HFFc6 (cell line): ENCODE data around the gene PDE4D. TPM values are rescaled to one million over a fixed set of nuclear protein-coding genes. Genes with fewer than 3 reads are reported as not detected.

Experiments
- DNase-seq: peaks from one replicate; pipeline ENCODE4 v3.0.0-alpha.2; 2018
- H3K27ac Mint-ChIP-seq: 2 replicates; pipeline ENCODE4 v1.8.0; 2020; ENCODE audit warnings: mild to moderate bottlenecking, mixed read lengths
- H3K27me3 Mint-ChIP-seq: 2 replicates; pipeline ENCODE4 v1.8.0; 2021; ENCODE audit warnings: mild to moderate bottlenecking, moderate library complexity, mixed read lengths; ENCODE audit not compliant: insufficient read depth
- H3K36me3 Mint-ChIP-seq: 2 replicates; pipeline ENCODE4 v1.8.0; 2021; ENCODE audit warnings: low read depth, mixed read lengths
- H3K4me1 Mint-ChIP-seq: 2 replicates; pipeline ENCODE4 v1.8.0; 2020; ENCODE audit warnings: low read depth, mixed read lengths
- H3K4me3 Mint-ChIP-seq: 2 replicates; pipeline ENCODE4 v1.8.0; 2020; ENCODE audit warnings: mild to moderate bottlenecking, moderate library complexity, mixed read lengths
- H3K9me3 Mint-ChIP-seq: 2 replicates; pipeline ENCODE4 v1.8.0; 2020; ENCODE audit warnings: mild to moderate bottlenecking, mixed read lengths
- total RNA-seq, 6 experiments: library from RNA; stranded (reverse); fragmentation: NEBNext Ultra II Directional; extraction: Animal tissue kit (Norgen Biotek cat#: 25700); gene quantifications; 2 replicates in 1 of 6; 3 replicates in 5 of 6; pipeline ENCODE4 v1.2.3, GENCODE V29; 2021
- TF ChIP-seq, protein P1 (sequence below): fragments of 200-600 bp; sonication (generic); IDR thresholded peaks from 2 replicates; pipeline ENCODE4 v1.5.0; 2021; ENCODE audit warnings: antibody characterized with exemption, mild to moderate bottlenecking

Gene PDE4D
- total RNA-seq, 6 experiments from 2014 or later: 1.8 to 7.3 (median 6.2) TPM

DNA sequence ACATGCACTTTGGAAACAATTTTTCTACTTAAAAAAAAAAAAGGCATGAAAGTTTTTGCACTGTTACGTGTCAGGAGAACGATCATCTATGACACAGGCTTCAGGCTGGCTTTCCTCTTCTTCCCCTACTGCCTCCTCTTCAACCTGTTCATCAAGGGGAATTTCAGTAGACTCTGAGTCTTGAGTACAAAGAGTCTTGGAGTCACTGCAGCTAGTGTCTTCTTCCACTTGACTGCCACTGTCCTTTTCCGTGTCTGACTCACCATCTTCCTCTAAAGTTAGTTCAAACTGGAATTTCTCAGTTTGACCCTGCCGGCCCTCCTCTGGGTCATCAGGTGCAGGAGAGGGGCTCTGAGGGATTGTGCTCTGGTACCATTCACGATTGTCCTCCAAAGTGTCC, 918.9 kb downstream of the PDE4D start:
- H3K4me3 Mint-ChIP-seq: no peak overlapping the region
- H3K4me1 Mint-ChIP-seq: no peaks in the 10 kb centered on the region
- no peaks in the 10 kb centered on the region for H3K27me3 Mint-ChIP-seq
- DNase-seq: no peak
- H3K36me3 Mint-ChIP-seq: peaks cover 8% of the 10 kb centered on the region
- H3K9me3 Mint-ChIP-seq: no peaks in the 10 kb centered on the region
- no peak overlapping the region for H3K27ac Mint-ChIP-seq
- TF ChIP-seq, protein P1, sequence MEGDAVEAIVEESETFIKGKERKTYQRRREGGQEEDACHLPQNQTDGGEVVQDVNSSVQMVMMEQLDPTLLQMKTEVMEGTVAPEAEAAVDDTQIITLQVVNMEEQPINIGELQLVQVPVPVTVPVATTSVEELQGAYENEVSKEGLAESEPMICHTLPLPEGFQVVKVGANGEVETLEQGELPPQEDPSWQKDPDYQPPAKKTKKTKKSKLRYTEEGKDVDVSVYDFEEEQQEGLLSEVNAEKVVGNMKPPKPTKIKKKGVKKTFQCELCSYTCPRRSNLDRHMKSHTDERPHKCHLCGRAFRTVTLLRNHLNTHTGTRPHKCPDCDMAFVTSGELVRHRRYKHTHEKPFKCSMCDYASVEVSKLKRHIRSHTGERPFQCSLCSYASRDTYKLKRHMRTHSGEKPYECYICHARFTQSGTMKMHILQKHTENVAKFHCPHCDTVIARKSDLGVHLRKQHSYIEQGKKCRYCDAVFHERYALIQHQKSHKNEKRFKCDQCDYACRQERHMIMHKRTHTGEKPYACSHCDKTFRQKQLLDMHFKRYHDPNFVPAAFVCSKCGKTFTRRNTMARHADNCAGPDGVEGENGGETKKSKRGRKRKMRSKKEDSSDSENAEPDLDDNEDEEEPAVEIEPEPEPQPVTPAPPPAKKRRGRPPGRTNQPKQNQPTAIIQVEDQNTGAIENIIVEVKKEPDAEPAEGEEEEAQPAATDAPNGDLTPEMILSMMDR: no peak

DNA sequence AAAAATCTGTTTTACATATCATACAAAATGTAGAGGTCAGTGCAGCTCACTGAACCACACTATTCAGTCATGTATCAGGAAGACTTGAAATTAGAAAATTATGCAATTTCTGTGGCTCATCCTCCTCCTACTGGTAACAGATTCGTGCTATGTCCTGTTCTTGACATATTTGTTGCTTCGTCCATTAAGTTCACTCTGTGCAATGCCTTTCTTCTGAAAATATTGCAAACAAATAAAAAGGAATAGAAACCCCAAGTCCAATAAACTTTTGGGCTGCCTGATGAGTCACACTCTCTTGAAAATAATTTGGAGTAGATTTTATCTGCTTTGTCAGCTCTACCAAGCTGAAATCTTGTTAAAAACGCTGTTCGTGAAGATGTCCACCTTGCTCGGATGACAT, 919.4 kb downstream of the PDE4D start:
- DNase-seq: no peak
- TF ChIP-seq, protein P1: no peak
- H3K36me3 Mint-ChIP-seq: peaks cover 8% of the 10 kb centered on the region

DNA sequence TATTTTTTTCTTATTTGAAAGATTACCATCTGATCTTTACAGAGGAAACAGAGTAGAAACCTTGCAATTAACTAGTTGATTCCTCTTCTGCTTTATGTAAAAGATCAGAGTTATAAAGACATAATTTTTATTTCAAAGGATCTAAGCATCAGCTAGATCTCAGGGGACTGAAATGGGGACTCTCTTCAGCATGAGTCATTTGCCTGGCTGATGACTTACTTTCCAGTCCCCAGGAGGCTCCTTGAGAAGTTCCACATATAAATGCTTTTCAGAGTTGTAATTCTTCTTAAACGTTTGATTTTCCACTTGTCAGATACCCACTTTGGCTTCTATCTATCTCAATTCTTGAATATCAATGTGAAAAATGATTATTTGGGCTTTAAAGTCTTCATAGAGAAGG, 921.2 kb downstream of the PDE4D start:
- no peak for DNase-seq
- no peaks in the 10 kb centered on the region for H3K9me3 Mint-ChIP-seq
- no peak overlapping the region for H3K4me3 Mint-ChIP-seq
- H3K4me1 Mint-ChIP-seq: no peaks in the 10 kb centered on the region
- TF ChIP-seq, protein P1: no peak
- H3K36me3 Mint-ChIP-seq: peaks cover 8% of the 10 kb centered on the region
- H3K27ac Mint-ChIP-seq: no peak overlapping the region
- no peaks in the 10 kb centered on the region for H3K27me3 Mint-ChIP-seq

More for the DNA sequence above, 919.4 kb downstream of the PDE4D start:
- Mint-ChIP-seq H3K4me3 (no peak overlapping the region), H3K27me3 (no peaks in the 10 kb centered on the region), H3K27ac (no peak overlapping the region), H3K4me1 (no peaks in the 10 kb centered on the region), H3K9me3 (no peaks in the 10 kb centered on the region)

DNA sequence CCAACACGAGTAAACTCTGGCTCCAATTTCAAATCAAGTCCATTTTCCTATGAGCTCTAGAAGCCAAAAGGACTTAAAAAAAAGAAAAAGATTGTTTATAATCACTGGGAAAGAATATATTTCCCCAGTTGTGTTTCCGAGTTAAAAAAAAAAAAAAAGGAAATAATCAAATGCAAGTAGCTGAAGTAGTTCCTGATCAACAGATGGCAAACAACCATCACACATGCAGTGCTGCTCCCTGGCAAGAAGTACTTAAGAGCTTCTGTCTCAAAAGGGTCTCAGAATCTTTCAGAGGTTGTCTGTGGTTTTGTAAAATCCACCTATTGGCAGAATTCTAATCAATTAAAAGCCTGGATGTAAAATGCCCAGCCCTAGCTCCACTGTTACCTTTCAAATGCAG, 922.8 kb downstream of the PDE4D start:
- Mint-ChIP-seq H3K4me1 (no peaks in the 10 kb centered on the region), H3K27me3 (no peaks in the 10 kb centered on the region), H3K27ac (no peak overlapping the region), H3K4me3 (no peak overlapping the region), H3K9me3 (no peaks in the 10 kb centered on the region), H3K36me3 (peaks cover 8% of the 10 kb centered on the region)
- no peak for DNase-seq
- TF ChIP-seq, protein P1: no peak

DNA sequence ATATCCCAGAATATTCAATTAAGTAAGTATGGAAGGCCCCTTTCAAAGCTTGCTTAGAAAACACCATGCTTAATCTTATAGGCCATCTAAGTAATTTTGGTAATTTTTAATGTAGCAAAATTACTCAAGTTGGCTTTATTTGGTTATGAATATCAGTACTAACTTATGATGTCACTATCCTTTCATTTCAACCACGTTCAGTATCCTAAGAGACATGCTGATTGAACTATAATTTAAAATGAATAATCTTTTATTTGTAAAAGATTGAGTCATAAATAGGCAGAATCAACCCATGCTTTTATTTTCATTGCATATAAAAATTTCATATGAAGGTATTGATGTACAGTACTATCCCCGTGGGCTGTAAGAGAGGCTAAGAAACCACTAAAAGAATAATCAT, 923.7 kb downstream of the PDE4D start:
- Mint-ChIP-seq H3K4me3 (no peak overlapping the region), H3K9me3 (no peaks in the 10 kb centered on the region), H3K27ac (no peak overlapping the region), H3K27me3 (no peaks in the 10 kb centered on the region), H3K36me3 (peaks cover 4% of the 10 kb centered on the region), H3K4me1 (no peaks in the 10 kb centered on the region)
- TF ChIP-seq, protein P1: no peak
- DNase-seq: no peak

DNA sequence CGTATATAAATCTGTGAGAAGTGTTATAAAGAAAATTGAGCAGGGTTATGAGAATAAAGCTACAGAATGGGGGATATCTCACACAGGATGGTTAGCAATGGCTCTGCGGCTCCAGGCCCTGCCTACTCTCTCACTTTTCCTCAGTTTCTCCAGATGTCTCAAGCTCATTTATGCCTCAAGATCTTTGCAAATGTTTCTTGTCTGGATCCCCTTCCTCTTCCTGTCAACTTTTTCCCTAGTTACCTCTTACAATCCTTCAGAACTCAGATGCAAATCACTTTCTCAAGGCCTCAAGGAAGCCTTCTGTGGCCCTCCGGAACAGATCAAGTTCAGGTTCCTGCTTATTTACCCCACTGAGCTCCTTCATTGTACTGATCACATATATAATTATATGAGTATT, 924.3 kb downstream of the PDE4D start:
- no peaks in the 10 kb centered on the region for H3K36me3 Mint-ChIP-seq
- no peak overlapping the region for H3K4me3 Mint-ChIP-seq
- TF ChIP-seq, protein P1: no peak
- no peak overlapping the region for H3K27ac Mint-ChIP-seq
- H3K4me1 Mint-ChIP-seq: no peaks in the 10 kb centered on the region
- DNase-seq: no peak
- no peaks in the 10 kb centered on the region for H3K27me3 Mint-ChIP-seq
- no peaks in the 10 kb centered on the region for H3K9me3 Mint-ChIP-seq
